Esophagus squamous epithelium (tissue), 5 donors: ENCODE measurements around the gene DEPDC1. TPM values are rescaled to one million over a fixed set of nuclear protein-coding genes. Genes with fewer than 3 reads are reported as not detected.

Experiments used
- DNase-seq: peaks from one replicate; lab custom pipeline; 2025; lab: John Stamatoyannopoulos, UW
- H3K27ac ChIP-seq, 4 donors: fragments of 200-600 bp; sonication (generic); one replicate each; pipeline ENCODE4 v1.5.1; 2016 to 2019; ENCODE audit warnings: mild to moderate bottlenecking in 1 of 4
- H3K27me3 ChIP-seq, 4 donors: fragments of 200-600 bp; sonication (generic); 1 replicate in 3 of 4; 2 replicates in 1 of 4; pipeline versions ENCODE4 v1.5.1 to v1.6.0; 2017 to 2021; ENCODE audit warnings: antibody characterized with exemption in 1 of 4
- H3K36me3 ChIP-seq, 3 donors: fragments of 200-600 bp; sonication (generic); one replicate each; pipeline ENCODE4 v1.5.1; 2016 to 2019
- H3K4me1 ChIP-seq, 3 donors: fragments of 200-600 bp; sonication (generic); one replicate each; pipeline ENCODE4 v1.5.1; 2017 to 2019
- H3K4me3 ChIP-seq, 4 donors: fragments of 200-600 bp; sonication (generic); 1 replicate in 3 of 4; 2 replicates in 1 of 4; pipeline ENCODE4 v1.5.1; 2016 to 2019; ENCODE audit warnings: mild to moderate bottlenecking in 2 of 4, moderate library complexity in 1 of 4
- H3K9me3 ChIP-seq, 3 donors: fragments of 200-600 bp; sonication (generic); one replicate each; pipeline ENCODE4 v1.5.1; 2016 to 2019
- CTCF ChIP-seq, 6 experiments: fragments of 450-650 bp in 4 of 6; fragments of 200-600 bp in 2 of 6; sonication (generic) in 2 of 6; IDR thresholded peaks; one replicate each; pipeline ENCODE4 v1.5.1; 2016 to 2019; ENCODE audit warnings: antibody characterized with exemption in 6 of 6, mild to moderate bottlenecking in 4 of 6, moderate library complexity in 4 of 6
- POLR2A ChIP-seq, 4 donors: fragments of 450-650 bp; IDR thresholded peaks; one replicate each; pipeline ENCODE4 v1.6.1; 2017; ENCODE audit warnings: antibody characterized with exemption in 4 of 4, mild to moderate bottlenecking in 4 of 4, moderate library complexity in 3 of 4
- WGBS, 2 donors: methylation state at CpG; one replicate each; pipeline ENCODE4 v1.1.5; 2018; 5-methylcytosine and 5-hydroxymethylcytosine counted together
- intact Hi-C: fragments of 100-400 bp; cut with DNase I; formaldehyde crosslinking; loops from one replicate; pipeline ENCODE4 v1.15.0; 2022
- total RNA-seq, 4 donors: library from RNA; depleted of rRNA; stranded (reverse); fragments of >200 nt; gene quantifications; one replicate each; pipeline ENCODE4 v1.1.0, GENCODE V29; 2016
- donor health status: DM: yes; HTN: yes; CAD: no.

Gene DEPDC1
- total RNA-seq = 10 to 100 TPM in 2 of 4 donors, 1 to 10 TPM in 2; 2.7 to 10.9 (median 6.8) TPM

- TF ChIP-seq CTCF (IDR thresholded peaks at IDR 0.05) = no peak
- TF ChIP-seq POLR2A (IDR thresholded peaks at IDR 0.05) = no peak
- Histone ChIP-seq H3K4me1 (peaks cover 0 to 28% (median 12%) of the 10 kb centered on the region in 3 donors), H3K27me3 (no peaks in the 10 kb centered on the region), H3K9me3 (no peaks in the 10 kb centered on the region), H3K4me3 (peak within 1 kb of the TSS; percentile 55 to 79 (median 65)), H3K27ac (peak within 1 kb of the TSS in 3 of 4 donors; percentile 41 to 75 (median 59)), H3K36me3 (no peaks in the 10 kb centered on the region)
- peak; percentile 34 for DNase-seq
- 0 to 3% methylated on average over 15 to 16 of the region's 64 CpGs for WGBS, 2 donors
- intact Hi-C loops = no loop called here
Observed at GRCh38 chr1:68496680-68497357, at the start of gene DEPDC1. Gene DEPDC1 (minus strand): TSS chr1:68497082. CDS start chr1:68496999, 83 bp downstream.

- no peak overlapping the region for H3K27ac ChIP-seq
- H3K27me3 ChIP-seq = no peaks in the 10 kb centered on the region
- intact Hi-C loops = no loop called here
- WGBS, 2 donors = 75 to 77% methylated on average over 4 of the region's 4 CpGs
- no peaks in the 10 kb centered on the region for H3K4me1 ChIP-seq
- no peak for TF ChIP-seq CTCF (IDR thresholded peaks at IDR 0.05)
- TF ChIP-seq POLR2A (IDR thresholded peaks at IDR 0.05) = no peak
- H3K9me3 ChIP-seq = no peaks in the 10 kb centered on the region
- H3K4me3 ChIP-seq = no peak overlapping the region
- no peak for DNase-seq
- H3K36me3 ChIP-seq = no peaks in the 10 kb centered on the region
Observed at GRCh38 chr1:68544651-68545050, 47.8 kb upstream of the DEPDC1 start.

GRCh38 chr1:68542586-68542985 lies 45.7 kb upstream of the DEPDC1 start:
- no peak for TF ChIP-seq CTCF (IDR thresholded peaks at IDR 0.05)
- TF ChIP-seq POLR2A (IDR thresholded peaks at IDR 0.05) = no peak
- H3K36me3 ChIP-seq = no peaks in the 10 kb centered on the region
- no peak overlapping the region for H3K27ac ChIP-seq
- intact Hi-C loops = no loop called here
- H3K4me3 ChIP-seq = no peak overlapping the region
- no peaks in the 10 kb centered on the region for H3K9me3 ChIP-seq
- no peak for DNase-seq
- no peaks in the 10 kb centered on the region for H3K27me3 ChIP-seq
- no peaks in the 10 kb centered on the region for H3K4me1 ChIP-seq

GRCh38 chr1:68538941-68539340 lies 42.1 kb upstream of the DEPDC1 start:
- intact Hi-C loops = no loop called here
- Histone ChIP-seq H3K4me3 (no peak overlapping the region), H3K27ac (no peak overlapping the region), H3K9me3 (no peaks in the 10 kb centered on the region), H3K4me1 (no peaks in the 10 kb centered on the region), H3K27me3 (no peaks in the 10 kb centered on the region), H3K36me3 (no peaks in the 10 kb centered on the region)
- no peak for DNase-seq
- TF ChIP-seq CTCF (IDR thresholded peaks at IDR 0.05) (no peak), POLR2A (IDR thresholded peaks at IDR 0.05) (no peak)

GRCh38 chr1:68528243-68528642 lies 31.4 kb upstream of the DEPDC1 start:
- no peaks in the 10 kb centered on the region for H3K9me3 ChIP-seq
- 48 to 68% methylated on average over 2 to 3 of the region's 3 CpGs for WGBS, 2 donors
- no peak for DNase-seq
- no peaks in the 10 kb centered on the region for H3K27me3 ChIP-seq
- no peak overlapping the region for H3K4me3 ChIP-seq
- no peaks in the 10 kb centered on the region for H3K36me3 ChIP-seq
- no peak overlapping the region for H3K27ac ChIP-seq
- intact Hi-C loops = no loop called here
- TF ChIP-seq CTCF (IDR thresholded peaks at IDR 0.05) = no peak
- no peak for TF ChIP-seq POLR2A (IDR thresholded peaks at IDR 0.05)
- peaks cover 0 to 9% (median 0%) of the 10 kb centered on the region in 3 donors for H3K4me1 ChIP-seq
